Mesothelial cell of epicardium (in vitro differentiated cells): Measurements from ENCODE around the gene ENDOV. TPM values are rescaled to one million over a fixed set of nuclear protein-coding genes. Genes with fewer than 3 reads are reported as not detected.

Experiments used
- DNase-seq, 2 experiments: peaks; one replicate each; pipeline ENCODE4 v3.0.0; 2021; ENCODE audit warnings: low spot score in 2 of 2; ENCODE audit not compliant: unreplicated experiment in 2 of 2
- H3K27ac Mint-ChIP-seq: 2 replicates; pipeline ENCODE4 v1.8.0; 2021; ENCODE audit warnings: mixed read lengths
- H3K27me3 Mint-ChIP-seq: 2 replicates; pipeline ENCODE4 v1.8.0; 2021; ENCODE audit warnings: low read depth, mixed read lengths
- H3K36me3 Mint-ChIP-seq: 2 replicates; pipeline ENCODE4 v1.8.0; 2021; ENCODE audit warnings: mixed read lengths
- H3K4me1 Mint-ChIP-seq: 2 replicates; pipeline ENCODE4 v1.8.0; 2021; ENCODE audit warnings: mixed read lengths
- H3K4me3 Mint-ChIP-seq: 2 replicates; pipeline ENCODE4 v1.8.0; 2021; ENCODE audit warnings: mild to moderate bottlenecking, moderate library complexity, mixed read lengths
- H3K9me3 Mint-ChIP-seq: 2 replicates; pipeline ENCODE4 v1.8.0; 2021; ENCODE audit warnings: mixed read lengths
- total RNA-seq: library from RNA; stranded (reverse); gene quantifications from 3 replicates; pipeline ENCODE4 v1.2.1, GENCODE V29; 2021
- TF ChIP-seq, protein P1 (sequence below): fragments of 200-600 bp; sonication (generic); IDR thresholded peaks from one replicate; pipeline ENCODE4 v1.5.0; 2021; ENCODE audit warnings: antibody characterized with exemption; ENCODE audit not compliant: unreplicated experiment

The ENDOV gene
- total RNA-seq, 1 donor from 2014 or later = 43.0 TPM

DNA sequence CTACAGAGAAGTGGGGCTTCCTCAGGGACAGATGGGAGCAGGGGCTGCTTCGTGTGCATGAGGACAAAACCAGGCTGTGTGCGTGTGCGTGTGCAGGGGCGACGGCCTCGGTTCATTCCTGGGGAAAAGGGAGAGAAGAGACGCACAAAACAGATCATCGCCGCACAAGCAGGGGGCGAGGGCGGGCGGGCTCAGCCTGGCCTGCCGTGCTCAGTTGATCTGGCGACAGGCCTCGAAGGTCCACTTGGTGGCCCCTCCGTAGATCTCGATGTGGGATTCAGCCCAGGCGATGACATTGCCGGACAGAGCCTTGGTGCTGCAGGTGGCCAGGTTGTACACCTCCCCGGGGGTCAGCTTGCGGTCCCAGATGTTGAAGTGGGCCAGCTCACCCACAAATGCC lies 55.6 kb downstream of the ENDOV start:
- TF ChIP-seq, protein P1, sequence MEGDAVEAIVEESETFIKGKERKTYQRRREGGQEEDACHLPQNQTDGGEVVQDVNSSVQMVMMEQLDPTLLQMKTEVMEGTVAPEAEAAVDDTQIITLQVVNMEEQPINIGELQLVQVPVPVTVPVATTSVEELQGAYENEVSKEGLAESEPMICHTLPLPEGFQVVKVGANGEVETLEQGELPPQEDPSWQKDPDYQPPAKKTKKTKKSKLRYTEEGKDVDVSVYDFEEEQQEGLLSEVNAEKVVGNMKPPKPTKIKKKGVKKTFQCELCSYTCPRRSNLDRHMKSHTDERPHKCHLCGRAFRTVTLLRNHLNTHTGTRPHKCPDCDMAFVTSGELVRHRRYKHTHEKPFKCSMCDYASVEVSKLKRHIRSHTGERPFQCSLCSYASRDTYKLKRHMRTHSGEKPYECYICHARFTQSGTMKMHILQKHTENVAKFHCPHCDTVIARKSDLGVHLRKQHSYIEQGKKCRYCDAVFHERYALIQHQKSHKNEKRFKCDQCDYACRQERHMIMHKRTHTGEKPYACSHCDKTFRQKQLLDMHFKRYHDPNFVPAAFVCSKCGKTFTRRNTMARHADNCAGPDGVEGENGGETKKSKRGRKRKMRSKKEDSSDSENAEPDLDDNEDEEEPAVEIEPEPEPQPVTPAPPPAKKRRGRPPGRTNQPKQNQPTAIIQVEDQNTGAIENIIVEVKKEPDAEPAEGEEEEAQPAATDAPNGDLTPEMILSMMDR = no peak

DNA sequence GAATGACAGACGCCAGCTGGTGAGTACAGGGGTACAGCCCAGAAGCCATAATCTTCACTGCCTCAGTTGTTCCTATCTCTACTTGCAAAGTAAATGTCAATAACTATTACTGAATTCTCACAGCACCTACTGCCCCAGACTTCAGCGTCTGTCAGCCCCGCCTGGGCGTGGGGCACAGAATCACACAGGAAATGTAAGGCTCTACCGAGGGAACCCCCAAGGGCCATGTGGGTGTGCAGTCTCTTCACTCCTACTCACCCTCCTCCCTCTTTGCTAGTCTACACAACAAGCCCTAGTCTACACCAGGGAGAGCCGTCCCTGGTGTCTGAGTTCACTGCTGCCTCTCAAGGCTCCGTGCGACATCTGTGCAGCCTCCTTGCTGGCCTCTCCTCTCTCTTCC lies 57.0 kb downstream of the ENDOV start:
- no peak overlapping the region for H3K4me3 Mint-ChIP-seq
- no peak overlapping the region for H3K27ac Mint-ChIP-seq
- H3K4me1 Mint-ChIP-seq = peaks cover 8% of the 10 kb centered on the region
- no peak for DNase-seq
- H3K9me3 Mint-ChIP-seq = no peaks in the 10 kb centered on the region
- TF ChIP-seq, protein P1 = no peak
- H3K36me3 Mint-ChIP-seq = no peaks in the 10 kb centered on the region
- peaks cover 89% of the 10 kb centered on the region for H3K27me3 Mint-ChIP-seq

More for the DNA sequence above, 55.6 kb downstream of the ENDOV start:
- H3K4me1 Mint-ChIP-seq = peaks cover 8% of the 10 kb centered on the region
- H3K9me3 Mint-ChIP-seq = no peaks in the 10 kb centered on the region
- H3K27me3 Mint-ChIP-seq = peaks cover 100% of the 10 kb centered on the region
- H3K27ac Mint-ChIP-seq = no peak overlapping the region
- H3K4me3 Mint-ChIP-seq = no peak overlapping the region
- DNase-seq = no peak
- no peaks in the 10 kb centered on the region for H3K36me3 Mint-ChIP-seq

DNA sequence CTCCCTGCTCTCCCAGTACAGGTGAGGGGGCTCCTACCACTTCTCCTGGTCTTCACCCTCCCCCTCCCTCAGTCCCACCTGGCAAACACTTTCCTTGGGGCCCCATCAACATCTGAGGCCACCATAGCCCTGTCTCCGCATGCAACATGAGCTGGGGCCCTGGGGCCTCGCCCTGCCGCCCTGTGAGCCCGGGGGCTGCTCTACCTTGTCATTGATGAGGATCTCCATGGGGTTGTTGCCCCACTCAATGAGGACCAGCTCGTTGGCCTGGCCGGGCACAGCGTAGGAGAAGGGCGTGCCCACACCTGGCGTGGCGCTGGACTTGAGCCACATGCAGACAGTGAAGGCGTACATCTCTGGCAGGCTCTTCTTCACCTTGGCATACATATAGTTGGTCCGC lies 58.0 kb downstream of the ENDOV start:
- Mint-ChIP-seq H3K9me3 (no peaks in the 10 kb centered on the region), H3K4me3 (no peak overlapping the region), H3K4me1 (peaks cover 8% of the 10 kb centered on the region), H3K27me3 (peaks cover 78% of the 10 kb centered on the region), H3K27ac (no peak overlapping the region), H3K36me3 (no peaks in the 10 kb centered on the region)
- DNase-seq = no peak
- TF ChIP-seq, protein P1 = no peak

DNA sequence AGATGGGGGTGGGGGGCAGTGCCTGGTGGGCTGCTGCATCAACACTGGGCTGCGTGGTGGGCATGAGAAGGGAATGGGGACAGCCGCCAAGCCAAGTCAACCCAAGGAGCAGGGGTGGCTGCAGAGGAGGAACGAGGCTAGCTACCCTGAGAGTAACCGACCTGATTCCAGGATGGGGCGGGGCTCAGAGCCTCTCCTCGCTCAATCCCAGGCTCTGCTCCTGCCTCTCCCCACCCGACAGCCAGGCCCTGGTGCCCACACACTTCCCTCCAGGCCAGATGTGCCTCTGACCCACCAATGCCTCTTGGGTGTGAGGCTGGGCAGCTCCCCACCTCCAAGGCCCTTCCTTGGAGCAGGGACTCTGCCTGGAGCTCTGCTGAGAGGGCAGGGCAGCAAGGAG lies 58.7 kb downstream of the ENDOV start:
- DNase-seq = no peak
- H3K9me3 Mint-ChIP-seq = no peaks in the 10 kb centered on the region
- H3K27me3 Mint-ChIP-seq = peaks cover 74% of the 10 kb centered on the region
- TF ChIP-seq, protein P1 = no peak
- no peaks in the 10 kb centered on the region for H3K36me3 Mint-ChIP-seq
- peaks cover 8% of the 10 kb centered on the region for H3K4me1 Mint-ChIP-seq
- no peak overlapping the region for H3K4me3 Mint-ChIP-seq
- no peak overlapping the region for H3K27ac Mint-ChIP-seq

DNA sequence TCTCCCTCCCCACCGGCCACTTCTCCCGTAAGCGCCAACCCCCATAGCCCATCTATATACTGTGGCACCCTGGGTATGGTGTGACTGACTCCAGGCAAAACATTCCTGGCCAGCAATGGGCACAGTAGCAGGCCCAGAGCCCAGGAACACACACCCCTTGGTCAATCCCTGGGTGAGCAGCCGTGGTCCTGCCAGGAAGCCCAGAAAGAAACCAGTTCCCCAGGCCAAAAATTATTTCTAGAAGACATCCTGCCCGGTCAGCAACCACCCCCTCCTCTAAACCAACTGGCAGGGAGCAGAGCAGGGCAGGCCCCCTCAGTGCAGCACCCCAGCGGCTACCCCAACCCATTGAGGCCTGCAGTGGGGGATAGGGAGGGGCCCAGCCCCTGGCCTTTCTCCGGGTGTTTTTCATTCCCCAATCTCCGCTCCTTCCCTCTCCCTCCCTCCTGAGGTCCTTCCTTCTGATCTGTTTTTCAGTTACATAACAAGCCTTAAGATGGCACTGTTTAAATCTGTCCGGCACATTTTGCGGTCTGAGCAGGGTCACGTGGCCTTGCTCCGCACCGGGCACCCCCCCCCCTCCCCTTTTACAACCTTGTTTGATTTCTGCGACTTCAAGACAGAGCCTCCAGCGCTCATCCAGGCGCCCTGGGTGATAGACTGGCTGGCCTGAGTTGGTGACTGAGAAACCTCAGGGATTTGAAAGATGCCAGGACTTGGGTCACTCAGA lies 59.4 kb downstream of the ENDOV start:
- Mint-ChIP-seq H3K9me3 (no peaks in the 10 kb centered on the region), H3K27ac (no peak overlapping the region), H3K36me3 (no peaks in the 10 kb centered on the region), H3K4me3 (peak overlapping the region; percentile 49), H3K27me3 (peaks cover 74% of the 10 kb centered on the region), H3K4me1 (peaks cover 11% of the 10 kb centered on the region)
- TF ChIP-seq, protein P1 = no peak
- no peak for DNase-seq
